ENCODE measurements around the gene LTBR.
A peak's percentile ranks its signal among the peaks of the same experiment; 100 is the strongest.

The LTBR gene

DNA sequence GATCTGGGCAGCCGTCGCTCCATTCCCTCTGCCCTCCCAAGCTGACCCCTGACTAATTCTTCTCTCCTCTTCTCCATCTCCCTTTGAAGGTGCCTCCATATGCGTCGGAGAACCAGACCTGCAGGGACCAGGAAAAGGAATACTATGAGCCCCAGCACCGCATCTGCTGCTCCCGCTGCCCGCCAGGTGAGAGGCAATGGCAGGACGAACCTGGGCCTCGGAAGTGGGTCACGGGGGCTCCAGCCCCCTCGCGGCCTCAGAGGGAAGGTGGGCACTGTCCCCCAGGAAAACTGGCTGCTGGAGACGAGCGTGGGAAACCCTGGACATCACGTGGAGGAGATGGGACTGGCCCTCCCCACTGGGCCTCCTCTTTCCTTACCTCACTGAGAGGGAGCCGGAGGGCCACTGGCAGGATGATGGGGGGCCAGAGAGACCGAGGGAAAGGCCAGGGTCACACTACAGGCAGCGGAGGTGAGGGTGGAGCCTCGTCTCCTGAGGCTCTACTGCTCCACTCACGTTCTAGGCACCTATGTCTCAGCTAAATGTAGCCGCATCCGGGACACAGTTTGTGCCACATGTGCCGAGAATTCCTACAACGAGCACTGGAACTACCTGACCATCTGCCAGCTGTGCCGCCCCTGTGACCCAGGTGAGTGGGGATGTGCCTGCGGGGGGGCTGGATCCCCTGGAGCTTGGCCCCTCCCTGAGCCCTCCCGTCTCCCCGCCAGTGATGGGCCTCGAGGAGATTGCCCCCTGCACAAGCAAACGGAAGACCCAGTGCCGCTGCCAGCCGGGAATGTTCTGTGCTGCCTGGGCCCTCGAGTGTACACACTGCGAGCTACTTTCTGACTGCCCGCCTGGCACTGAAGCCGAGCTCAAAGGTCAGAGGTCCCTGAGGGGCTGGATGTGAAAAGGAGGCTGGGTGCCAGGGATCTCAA is 806 bp downstream of the LTBR start:
- no peak for DNase-seq (ENCODE audit: low read depth)

DNA sequence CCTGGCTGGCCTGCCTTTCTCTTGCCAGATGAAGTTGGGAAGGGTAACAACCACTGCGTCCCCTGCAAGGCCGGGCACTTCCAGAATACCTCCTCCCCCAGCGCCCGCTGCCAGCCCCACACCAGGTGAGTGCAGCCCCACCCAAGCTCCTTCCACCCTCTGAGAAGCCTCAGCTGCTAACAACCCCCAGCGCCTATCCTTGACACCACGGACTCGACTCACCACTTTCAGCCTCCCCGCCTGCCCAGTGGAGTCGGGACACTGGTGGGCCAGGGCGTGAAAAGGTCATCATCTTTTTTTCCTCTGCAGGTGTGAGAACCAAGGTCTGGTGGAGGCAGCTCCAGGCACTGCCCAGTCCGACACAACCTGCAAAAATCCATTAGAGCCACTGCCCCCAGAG is 2.1 kb downstream of the LTBR start:
- no peak for DNase-seq (ENCODE audit: low read depth)

DNA sequence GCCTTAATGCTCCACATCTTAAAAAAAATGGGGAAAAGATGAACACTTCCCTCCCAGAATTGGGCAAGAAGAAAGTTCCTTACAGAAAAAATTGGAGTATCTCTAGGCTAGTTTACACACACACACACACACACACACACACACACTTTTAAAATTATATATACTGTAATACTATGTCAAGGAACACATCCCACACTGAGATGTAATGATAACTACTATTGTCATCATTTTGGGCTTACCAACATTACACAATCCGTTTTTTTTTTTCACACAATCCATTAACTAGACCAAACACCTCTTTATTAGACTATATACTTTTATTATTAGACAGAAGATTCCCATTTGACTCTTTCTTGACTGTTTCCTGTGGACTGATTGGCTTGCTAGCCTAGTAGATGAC is 2.5 kb downstream of the LTBR start:
- DNase-seq (ENCODE audit: low read depth), result no peak

DNA sequence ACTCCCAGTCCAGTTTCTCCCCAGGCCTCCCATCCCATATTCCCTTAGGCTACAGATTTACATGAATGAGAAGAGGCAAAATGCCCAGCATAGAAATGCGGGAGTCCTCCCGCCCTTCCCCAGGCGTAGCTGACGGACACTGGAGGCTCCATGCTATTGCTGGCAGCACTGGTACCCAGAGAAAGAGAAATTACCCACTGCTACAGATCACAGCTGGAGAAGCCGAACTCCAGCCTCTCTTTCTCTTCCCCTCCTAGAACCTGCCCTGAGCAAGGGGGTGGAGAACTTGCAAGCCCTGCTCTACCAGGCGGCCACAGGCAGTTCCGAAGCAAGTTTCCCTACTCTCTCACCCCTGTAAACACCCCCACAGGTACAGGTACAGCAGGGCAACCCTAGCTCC is 3.6 kb downstream of the LTBR start:
- DNase-seq (ENCODE audit: low read depth), result no peak

DNA sequence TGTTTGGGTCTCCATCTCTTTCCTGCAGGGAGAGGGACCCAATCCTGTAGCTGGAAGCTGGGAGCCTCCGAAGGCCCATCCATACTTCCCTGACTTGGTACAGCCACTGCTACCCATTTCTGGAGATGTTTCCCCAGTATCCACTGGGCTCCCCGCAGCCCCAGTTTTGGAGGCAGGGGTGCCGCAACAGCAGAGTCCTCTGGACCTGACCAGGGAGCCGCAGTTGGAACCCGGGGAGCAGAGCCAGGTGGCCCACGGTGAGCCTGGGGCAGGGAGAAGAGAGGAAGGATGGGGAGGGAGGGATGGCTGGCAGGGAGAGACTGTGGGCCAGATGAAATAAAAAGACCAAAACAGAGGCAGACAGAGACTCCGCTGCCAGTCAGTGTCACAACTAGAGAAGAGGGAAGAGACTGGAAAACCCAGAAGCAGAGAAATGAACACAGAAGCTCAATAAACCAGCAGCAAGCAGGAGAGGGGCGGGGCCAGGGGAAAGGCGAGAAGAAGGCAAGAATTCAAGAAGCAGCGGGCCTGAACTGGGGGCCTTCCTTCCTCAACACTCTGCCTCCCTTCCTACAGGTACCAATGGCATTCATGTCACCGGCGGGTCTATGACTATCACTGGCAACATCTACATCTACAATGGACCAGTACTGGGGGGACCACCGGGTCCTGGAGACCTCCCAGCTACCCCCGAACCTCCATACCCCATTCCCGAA is 6.3 kb downstream of the LTBR start:
- no peak for DNase-seq (ENCODE audit: low read depth)

DNA sequence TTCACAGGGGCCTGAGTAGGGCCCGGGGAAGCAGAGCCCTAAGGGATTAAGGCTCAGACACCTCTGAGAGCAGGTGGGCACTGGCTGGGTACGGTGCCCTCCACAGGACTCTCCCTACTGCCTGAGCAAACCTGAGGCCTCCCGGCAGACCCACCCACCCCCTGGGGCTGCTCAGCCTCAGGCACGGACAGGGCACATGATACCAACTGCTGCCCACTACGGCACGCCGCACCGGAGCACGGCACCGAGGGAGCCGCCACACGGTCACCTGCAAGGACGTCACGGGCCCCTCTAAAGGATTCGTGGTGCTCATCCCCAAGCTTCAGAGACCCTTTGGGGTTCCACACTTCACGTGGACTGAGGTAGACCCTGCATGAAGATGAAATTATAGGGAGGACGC is 7.1 kb downstream of the LTBR start:
- DNase-seq (ENCODE audit: low read depth), result no peak

DNA sequence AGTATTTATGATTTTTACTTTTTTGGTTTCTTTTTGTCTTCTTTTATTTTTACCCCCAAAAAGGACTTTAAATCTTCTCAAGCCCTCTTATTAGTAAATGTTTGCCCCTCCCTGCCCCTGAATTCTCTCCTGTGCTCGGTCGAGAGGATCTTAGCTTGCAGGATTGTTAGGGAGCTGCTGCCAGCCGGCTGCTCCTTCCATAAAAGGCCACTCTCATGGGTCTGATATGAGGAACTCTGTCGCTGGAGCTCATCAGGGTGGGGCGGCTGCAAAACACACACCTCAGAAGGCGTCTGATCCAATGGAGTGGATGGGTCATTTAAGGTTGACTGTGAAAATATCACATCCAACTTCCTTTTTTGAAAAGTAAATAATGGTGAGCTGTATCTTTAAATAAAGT is 8.5 kb downstream of the LTBR start:
- no peak for DNase-seq (ENCODE audit: low read depth)

DNA sequence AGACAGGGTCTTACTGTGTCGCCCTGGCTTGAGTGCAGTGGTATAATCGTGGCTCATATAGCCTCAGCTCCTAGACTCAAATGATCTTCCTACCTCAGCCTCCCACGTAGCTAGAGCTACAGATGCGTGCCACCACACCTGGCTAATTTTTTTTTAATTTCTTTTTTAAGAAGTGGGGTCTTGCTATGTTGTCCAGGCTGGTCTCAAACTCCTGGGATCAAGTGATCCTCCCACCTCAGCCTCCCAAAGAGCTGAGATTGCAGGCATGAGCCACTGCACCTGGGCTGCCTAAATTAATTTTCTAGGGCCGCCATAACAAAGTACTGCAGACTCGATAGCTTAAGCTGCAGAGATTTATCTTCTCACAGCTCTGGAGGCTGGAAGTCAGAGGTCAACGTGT is 9.1 kb downstream of the LTBR start:
- no peak for DNase-seq (ENCODE audit: low read depth)

DNA sequence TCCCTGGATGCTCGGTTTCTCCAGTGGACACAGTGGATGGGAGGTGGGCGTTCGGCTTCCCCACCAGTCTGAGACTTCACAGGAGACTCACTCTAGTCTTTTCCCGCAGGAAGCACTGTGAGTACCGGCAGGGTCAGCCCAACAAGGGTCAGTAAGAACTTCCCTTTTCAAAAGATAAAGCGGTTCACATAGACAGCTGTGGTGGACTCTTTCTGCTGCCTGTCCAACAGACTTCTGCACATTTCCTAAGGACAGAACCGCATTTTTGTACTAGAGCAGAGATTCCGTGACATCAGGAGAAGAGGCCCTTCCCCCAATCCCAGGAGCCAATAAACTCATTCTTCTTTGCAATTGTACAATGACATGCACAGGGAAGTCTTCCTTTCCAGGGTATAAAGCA is 10.4 kb downstream of the LTBR start:
- DNase-seq (ENCODE audit: low read depth), result no peak

DNA sequence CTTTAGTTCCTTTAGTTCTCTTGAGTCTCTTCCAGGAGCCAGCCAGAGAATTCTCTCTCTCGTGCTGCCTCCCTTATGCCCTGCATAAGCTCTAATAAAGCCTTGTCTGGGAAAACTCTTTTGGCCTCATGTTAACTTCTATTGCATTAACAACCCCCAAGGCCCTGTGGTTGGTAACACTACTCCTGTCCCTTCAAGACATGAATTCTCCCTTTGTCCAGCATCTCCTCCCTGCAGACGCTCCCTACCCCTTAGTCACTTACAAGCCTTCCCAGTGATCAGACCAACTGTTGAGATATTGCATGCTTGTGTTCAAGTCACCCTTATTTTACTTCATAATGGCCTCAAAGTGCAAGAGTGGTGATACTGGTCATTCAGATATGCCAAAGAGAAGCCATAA is 12.1 kb downstream of the LTBR start:
- DNase-seq (ENCODE audit: low read depth), result no peak

DNA sequence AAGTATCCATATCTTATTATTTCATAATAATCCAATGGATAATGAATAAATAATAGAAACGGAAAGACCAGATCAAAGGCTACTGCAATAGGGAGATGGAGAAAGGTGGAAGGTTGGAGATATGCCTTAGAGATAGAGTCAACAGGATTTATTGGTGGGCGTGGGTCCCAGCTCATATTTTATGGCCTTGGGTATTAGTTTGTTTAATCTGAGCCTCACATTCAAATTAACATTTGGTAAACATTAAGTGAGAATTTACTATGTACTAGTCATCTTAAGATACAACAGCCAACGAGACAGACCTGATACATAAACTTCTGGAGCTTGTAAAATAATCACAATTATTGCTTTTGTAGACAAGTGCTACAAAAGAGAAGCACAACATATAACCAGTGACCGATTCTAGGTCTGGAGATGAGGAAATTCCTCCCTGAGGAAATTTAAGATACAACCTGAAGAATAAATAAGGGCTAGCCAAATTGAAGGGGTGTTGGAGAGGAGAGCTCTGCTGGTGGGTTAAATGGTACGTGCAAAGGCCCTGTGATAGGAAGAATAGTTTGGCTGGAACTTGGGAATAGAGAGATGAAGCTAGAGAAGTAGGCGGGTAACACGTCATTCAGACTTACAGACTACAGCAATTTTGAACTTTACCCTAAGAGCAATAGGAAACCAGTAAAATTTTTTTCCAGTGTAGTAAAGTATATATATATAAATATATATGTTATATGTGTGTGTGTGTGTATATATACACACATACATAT is 16.1 kb downstream of the LTBR start:
- DNase-seq (ENCODE audit: low read depth), result no peak

DNA sequence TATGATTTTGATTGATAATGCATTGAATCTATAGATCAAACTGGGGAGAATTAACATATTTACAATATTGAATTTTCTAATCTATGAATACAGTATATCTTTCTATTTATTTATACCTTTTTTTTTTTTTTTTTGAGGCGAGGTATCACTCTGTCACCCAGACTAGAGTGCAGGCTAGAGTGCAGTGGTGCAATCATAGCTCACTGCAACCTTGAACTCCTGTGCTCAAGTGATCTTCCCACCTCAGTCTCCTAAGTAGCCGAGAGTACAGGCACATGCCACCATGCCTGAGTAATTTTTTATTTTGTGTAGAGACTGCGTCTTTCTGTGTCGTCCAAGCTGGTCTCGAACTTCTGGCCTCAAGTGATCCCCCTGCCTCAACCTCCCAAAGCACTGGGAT is 20.4 kb downstream of the LTBR start:
- no peak for DNase-seq (ENCODE audit: low read depth)

DNA sequence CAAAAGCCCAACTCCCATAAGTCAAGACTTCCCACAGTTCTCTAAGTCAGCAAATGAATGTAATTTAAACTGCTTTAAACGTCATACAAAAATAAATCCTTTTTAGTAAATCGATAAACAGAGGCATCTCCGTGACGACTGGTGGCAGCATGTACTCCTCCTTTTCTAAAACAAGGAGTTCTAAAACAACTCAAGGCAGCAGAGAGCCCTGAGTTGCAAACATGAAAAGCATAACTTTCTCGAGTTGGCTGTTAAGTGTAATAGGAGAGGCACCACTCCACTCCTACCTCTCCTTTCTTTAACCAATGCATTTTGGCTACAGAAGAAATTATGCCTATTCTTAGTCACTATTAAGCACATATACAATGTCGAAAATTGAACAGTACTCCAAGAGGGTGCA is 22.0 kb downstream of the LTBR start:
- no peak for DNase-seq (ENCODE audit: low read depth)

DNA sequence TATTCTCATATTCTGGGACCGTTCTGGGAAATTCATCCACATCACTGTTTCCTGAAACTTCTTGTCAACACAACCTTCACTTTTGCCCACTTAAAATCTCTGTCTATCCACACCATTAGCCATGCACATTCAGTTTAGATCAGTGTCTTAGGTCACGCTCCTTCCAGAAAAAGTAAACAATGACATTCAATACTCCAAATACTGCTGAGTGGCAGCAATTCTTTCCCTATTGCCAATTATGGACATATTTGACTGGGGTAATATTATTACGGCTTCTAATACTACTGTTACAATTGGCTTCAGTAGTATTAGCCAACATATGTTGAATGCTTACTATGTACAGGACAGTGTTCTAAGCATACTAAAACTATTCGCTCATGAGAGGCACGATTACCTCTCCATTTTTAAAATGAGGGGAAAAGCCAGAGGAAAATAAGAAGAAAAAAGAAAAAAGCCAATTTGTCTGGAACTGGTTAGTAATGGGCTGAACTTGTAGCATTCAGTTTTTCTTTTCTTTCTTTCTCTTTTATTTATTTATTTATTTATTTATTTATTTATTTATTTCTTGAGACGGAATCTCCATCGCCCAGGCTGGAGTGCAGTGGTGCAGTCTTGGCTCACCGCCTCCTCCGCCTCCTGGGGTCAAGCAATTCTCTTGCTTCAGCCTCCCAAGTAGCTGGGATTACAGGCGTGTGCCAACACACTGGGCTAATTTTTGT is 23.4 kb downstream of the LTBR start:
- no peak for DNase-seq (ENCODE audit: low read depth)

DNA sequence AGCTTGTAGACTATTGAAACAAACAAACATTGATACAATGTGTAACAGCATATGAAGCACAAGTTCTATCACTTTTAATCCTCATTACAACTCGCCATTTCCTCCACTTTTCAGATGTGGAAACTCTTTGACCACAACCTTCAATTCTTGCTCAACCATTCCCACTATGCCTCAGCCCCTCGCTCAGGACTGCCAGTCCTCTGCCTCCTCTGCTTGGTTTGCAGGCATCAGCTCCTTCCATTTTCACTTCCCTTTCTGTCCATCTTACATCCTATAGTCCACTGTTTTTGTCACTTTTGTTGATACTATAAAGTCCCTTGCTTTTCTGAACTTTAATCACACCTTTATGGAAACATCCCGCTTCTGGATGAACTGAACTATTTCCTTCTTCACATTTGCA is 32.6 kb downstream of the LTBR start:
- DNase-seq (ENCODE audit: low read depth), result no peak

DNA sequence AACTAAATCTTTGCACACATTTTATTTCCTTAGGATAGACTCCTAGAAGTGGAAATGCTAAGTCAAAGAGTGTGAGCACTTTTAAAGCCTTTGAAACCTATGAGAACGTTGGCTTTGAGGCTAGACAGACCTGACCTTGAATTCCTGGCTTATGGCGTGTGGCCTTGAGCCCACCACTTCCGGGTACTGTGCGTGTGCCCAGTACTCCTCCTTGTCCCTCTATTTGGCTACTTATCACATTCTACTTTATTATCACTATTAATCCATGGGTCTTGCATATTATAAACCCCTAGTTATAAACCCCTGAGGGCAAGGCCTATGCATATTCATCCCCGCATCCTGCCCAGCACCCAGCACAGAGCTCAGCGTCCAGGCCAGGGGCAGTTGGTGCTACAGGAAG is 34.8 kb downstream of the LTBR start:
- no peak for DNase-seq (ENCODE audit: low read depth)

DNA sequence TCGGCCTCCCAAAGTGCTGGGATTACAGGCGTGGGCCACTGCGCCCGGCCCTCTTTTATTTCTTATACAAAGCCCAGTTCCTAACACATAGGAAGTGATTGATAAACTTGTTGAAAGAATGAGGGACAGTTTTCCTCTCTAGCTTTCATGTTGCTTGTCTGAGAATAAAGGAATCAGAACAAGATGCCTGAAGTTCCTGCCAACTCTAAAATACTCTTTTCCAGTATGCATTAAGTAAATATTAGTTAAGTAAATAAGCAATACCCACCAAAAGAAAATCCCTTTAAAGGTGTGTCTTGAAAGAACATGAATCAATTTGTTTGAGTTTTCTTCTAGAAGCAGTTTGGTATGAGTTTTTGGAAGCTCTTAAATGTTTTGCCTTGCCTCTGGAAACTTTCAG is 36.4 kb downstream of the LTBR start:
- no peak for DNase-seq (ENCODE audit: low read depth)

DNA sequence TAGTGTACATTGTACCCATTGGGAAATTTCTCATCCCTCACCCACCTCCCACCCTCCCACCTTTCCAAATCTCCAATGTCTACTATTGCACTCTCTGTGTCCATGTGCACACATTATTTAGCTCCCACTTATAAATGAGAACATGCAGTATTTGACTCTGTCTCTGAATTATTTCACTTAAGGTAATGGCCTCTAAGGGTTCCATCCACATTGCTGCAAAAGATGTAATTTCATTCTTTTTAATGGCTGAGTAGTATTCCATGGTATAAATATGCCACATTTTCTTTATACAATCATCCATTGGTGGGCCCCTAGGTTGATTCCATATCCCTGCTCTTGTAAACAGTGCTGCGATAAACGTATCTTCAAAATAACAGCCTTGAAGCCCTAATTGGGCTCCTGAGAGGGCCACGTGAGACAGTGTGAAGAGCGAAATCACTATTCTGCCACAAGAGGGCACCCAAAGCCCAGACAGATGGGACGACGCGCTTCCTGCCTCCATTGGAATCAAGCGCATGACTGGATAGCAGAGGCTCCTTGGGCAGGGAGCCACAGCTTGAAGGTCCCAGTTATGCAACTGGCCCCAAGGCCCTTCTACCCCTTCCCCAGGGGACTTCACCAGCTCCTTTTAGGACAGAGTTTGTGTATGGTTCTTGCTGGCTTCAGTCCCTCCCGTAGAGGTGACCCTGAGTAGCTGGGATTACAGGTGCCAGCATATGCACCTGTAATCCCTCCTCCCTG is 39.5 kb downstream of the LTBR start:
- DNase-seq (ENCODE audit: low read depth), result peak; percentile 64

DNA sequence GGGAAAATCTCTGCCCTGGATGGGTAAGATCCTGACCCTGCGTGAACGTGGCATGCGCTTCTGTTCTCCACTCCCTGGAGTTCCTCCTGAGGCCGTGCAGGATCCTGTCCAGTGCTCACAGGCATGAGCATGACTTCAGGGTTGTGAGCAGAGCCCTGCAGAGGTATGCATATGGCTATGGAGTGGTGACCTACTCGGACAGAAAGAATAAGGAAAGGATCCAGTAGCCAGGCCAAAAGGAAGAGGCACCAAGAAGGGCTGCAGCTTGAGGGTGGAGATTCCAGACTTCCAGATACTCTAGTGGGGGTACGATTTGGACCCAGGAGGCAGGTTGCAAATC is 40.0 kb downstream of the LTBR start:
- no peak for DNase-seq (ENCODE audit: low read depth)

DNA sequence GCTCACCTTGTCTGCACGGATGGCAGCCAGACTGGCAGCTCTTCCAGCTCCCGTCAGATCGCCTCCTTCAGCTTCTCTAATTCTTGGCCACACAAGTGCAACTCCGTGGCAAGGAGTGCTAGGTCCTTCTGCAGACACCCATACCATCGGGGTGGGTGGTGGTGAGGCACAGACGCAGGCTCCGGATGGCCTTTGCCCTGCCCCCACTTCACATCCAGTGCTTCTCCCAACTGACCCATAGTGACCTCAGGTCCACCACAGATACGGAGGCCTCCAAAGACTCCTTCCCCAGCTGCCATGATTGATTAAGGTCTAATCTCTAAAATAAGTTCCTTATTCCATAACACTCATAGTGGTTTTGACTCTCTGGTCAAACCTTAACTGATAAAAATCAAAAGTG is 40.9 kb downstream of the LTBR start:
- DNase-seq (ENCODE audit: low read depth), result no peak
